H9 (cell line): ENCODE measurements around the gene SERPING1. TPM values are rescaled to one million over a fixed set of nuclear protein-coding genes. Genes with fewer than 3 reads are reported as not detected.

Experiments used
- DNase-seq: peaks from one replicate; pipeline ENCODE4 v3.0.0-alpha.2; 2017
- H2AFZ ChIP-seq: one replicate; pipeline ENCODE4 v1.6.1; 2013; ENCODE audit warnings: mild to moderate bottlenecking, low read length, control low read depth, moderate library complexity
- H2AK5ac ChIP-seq: 2 replicates; pipeline ENCODE4 v1.6.1; 2013; ENCODE audit warnings: low read length, control low read depth, mixed read lengths; ENCODE audit not compliant: insufficient read length
- H2BK120ac ChIP-seq: one replicate; pipeline ENCODE4 v1.6.1; 2013; ENCODE audit warnings: low read depth, mild to moderate bottlenecking, low read length, control low read depth, inconsistent platforms; ENCODE audit not compliant: poor library complexity, severe bottlenecking
- H2BK12ac ChIP-seq: 2 replicates; pipeline ENCODE4 v1.6.1; 2013; ENCODE audit warnings: low read length, control low read depth, mixed read lengths, low read depth; ENCODE audit not compliant: insufficient read length
- H2BK15ac ChIP-seq: 2 replicates; pipeline ENCODE4 v1.6.1; 2013; ENCODE audit warnings: low read depth, low read length, control low read depth
- H2BK20ac ChIP-seq: one replicate; pipeline ENCODE4 v1.6.1; 2013; ENCODE audit warnings: low read depth, mild to moderate bottlenecking, low read length, control low read depth, inconsistent platforms; ENCODE audit not compliant: poor library complexity, severe bottlenecking
- H2BK5ac ChIP-seq: 2 replicates; pipeline ENCODE4 v1.6.1; 2013; ENCODE audit warnings: low read length, control low read depth, mixed read lengths; ENCODE audit not compliant: insufficient read length
- H3K14ac ChIP-seq: 2 replicates; pipeline ENCODE4 v1.6.1; 2013; ENCODE audit warnings: low read length, control low read depth; ENCODE audit not compliant: insufficient read depth
- H3K18ac ChIP-seq: 2 replicates; pipeline ENCODE4 v1.6.1; 2013; ENCODE audit warnings: low read depth, mild to moderate bottlenecking, mixed read lengths, low read length, control low read depth; ENCODE audit not compliant: insufficient read length
- H3K23ac ChIP-seq: 2 replicates; pipeline ENCODE4 v1.6.1; 2013; ENCODE audit warnings: low read length, control low read depth, mixed read lengths, low read depth; ENCODE audit not compliant: insufficient read length
- H3K23me2 ChIP-seq: 2 replicates; pipeline ENCODE4 v1.6.1; 2013; ENCODE audit warnings: low read depth, mild to moderate bottlenecking, mixed read lengths, low read length, control low read depth; ENCODE audit not compliant: insufficient read length, poor library complexity, severe bottlenecking
- H3K27ac ChIP-seq: 2 replicates; pipeline ENCODE4 v1.5.1; 2013; ENCODE audit warnings: low read length, control low read depth, mixed read lengths, low read depth; ENCODE audit not compliant: insufficient read length
- H3K27me3 ChIP-seq: 2 replicates; pipeline ENCODE4 v1.6.1; 2013; ENCODE audit warnings: low read length, control low read depth, inconsistent platforms; ENCODE audit not compliant: insufficient read depth
- H3K4ac ChIP-seq: 2 replicates; pipeline ENCODE4 v1.6.1; 2013; ENCODE audit warnings: low read depth, mild to moderate bottlenecking, control low read depth, inconsistent platforms, low read length, moderate library complexity
- H3K4me1 ChIP-seq: 2 replicates; pipeline ENCODE4 v1.6.1; 2013; ENCODE audit warnings: low read length, control low read depth, inconsistent platforms; ENCODE audit not compliant: insufficient read depth
- H3K4me2 ChIP-seq: 2 replicates; pipeline ENCODE4 v1.6.1; 2013; ENCODE audit warnings: low read length, control low read depth, mixed read lengths; ENCODE audit not compliant: insufficient read length, insufficient read depth
- H3K56ac ChIP-seq: 2 replicates; pipeline ENCODE4 v1.6.1; 2013; ENCODE audit warnings: low read depth, mild to moderate bottlenecking, mixed read lengths, low read length, control low read depth; ENCODE audit not compliant: insufficient read length
- H3K79me1 ChIP-seq: 2 replicates; pipeline ENCODE4 v1.6.1; 2013; ENCODE audit warnings: low read depth, mild to moderate bottlenecking, moderate library complexity, low read length, control low read depth, inconsistent platforms; ENCODE audit not compliant: insufficient read depth, poor library complexity, severe bottlenecking
- H3K79me2 ChIP-seq: 2 replicates; pipeline ENCODE4 v1.6.1; 2013; ENCODE audit warnings: low read length, control low read depth, inconsistent platforms; ENCODE audit not compliant: insufficient read depth
- H3K9ac ChIP-seq: 2 replicates; pipeline ENCODE4 v1.6.1; 2013; ENCODE audit warnings: low read length, control low read depth, mixed read lengths; ENCODE audit not compliant: insufficient read length; ENCODE audit errors: extremely low read depth
- H3K9me3 ChIP-seq: one replicate; pipeline ENCODE4 v1.6.1; 2013; ENCODE audit warnings: low read depth, low read length, inconsistent platforms; ENCODE audit not compliant: control insufficient read depth
- H3T11ph ChIP-seq: one replicate; pipeline ENCODE4 v1.6.1; 2013; ENCODE audit warnings: mild to moderate bottlenecking, low read length, control low read depth, inconsistent platforms
- H4K20me1 ChIP-seq: one replicate; pipeline ENCODE4 v1.6.1; 2013; ENCODE audit not compliant: control insufficient read depth, insufficient read length, insufficient read depth
- H4K5ac ChIP-seq: 2 replicates; pipeline ENCODE4 v1.6.1; 2013; ENCODE audit warnings: low read depth, mild to moderate bottlenecking, mixed read lengths, low read length, control low read depth; ENCODE audit not compliant: insufficient read length
- H4K8ac ChIP-seq: replicated peaks from 2 replicates; pipeline ENCODE4 v1.6.1; 2013; ENCODE audit warnings: low read length, control low read depth, mixed read lengths, low read depth; ENCODE audit not compliant: insufficient read length
- H4K91ac ChIP-seq: 2 replicates; pipeline ENCODE4 v1.6.1; 2013; ENCODE audit warnings: low read depth, mild to moderate bottlenecking, moderate library complexity, mixed read lengths, low read length, control low read depth; ENCODE audit not compliant: insufficient read length
- H3K27ac Mint-ChIP-seq, 3 experiments: 2 replicates in 2 of 3; 3 replicates in 1 of 3; pipeline ENCODE4 v1.8.0; 2020 to 2021; ENCODE audit warnings: mixed read lengths in 3 of 3, mild to moderate bottlenecking in 1 of 3, moderate library complexity in 1 of 3
- H3K27me3 Mint-ChIP-seq: 2 replicates; pipeline ENCODE4 v1.8.0; 2021; ENCODE audit warnings: low read depth, mild to moderate bottlenecking, moderate library complexity, mixed read lengths
- H3K36me3 Mint-ChIP-seq, 3 experiments: 2 replicates in 2 of 3; 3 replicates in 1 of 3; pipeline ENCODE4 v1.8.0; 2020 to 2021; ENCODE audit warnings: low read depth in 3 of 3, mixed read lengths in 3 of 3; ENCODE audit not compliant: insufficient read depth in 1 of 3
- H3K4me1 Mint-ChIP-seq, 2 experiments: 2 replicates each; pipeline ENCODE4 v1.8.0; 2020; ENCODE audit warnings: mixed read lengths in 2 of 2
- H3K4me3 Mint-ChIP-seq, 2 experiments: 2 replicates in 1 of 2; 3 replicates in 1 of 2; pipeline ENCODE4 v1.8.0; 2020 to 2021; ENCODE audit warnings: mild to moderate bottlenecking in 2 of 2, mixed read lengths in 2 of 2, moderate library complexity in 1 of 2
- H3K9me3 Mint-ChIP-seq, 2 experiments: 2 replicates in 1 of 2; 3 replicates in 1 of 2; pipeline ENCODE4 v1.8.0; 2020; ENCODE audit warnings: mild to moderate bottlenecking in 2 of 2, mixed read lengths in 2 of 2, moderate library complexity in 1 of 2
- CTCF ChIP-seq: fragments of 200-600 bp; sonication (generic); conservative IDR thresholded peaks from 3 replicates; pipeline ENCODE4 v1.8.0; 2021; ENCODE audit warnings: antibody characterized with exemption, mild to moderate bottlenecking
- WGBS: extraction: QIAGEN DNeasy Blood & Tissue Kit; methylation state at CpG from one replicate; pipeline ENCODE4 v1.1.7; 2013; ENCODE audit warnings: missing lambda C conversion rate, low lambda C conversion rate, mixed read lengths; ENCODE audit not compliant: insufficient read length; ENCODE audit errors: extremely low coverage; 5-methylcytosine and 5-hydroxymethylcytosine counted together
- total RNA-seq: library from RNA; stranded (reverse); gene quantifications from 2 replicates; pipeline ENCODE4 v1.2.1, GENCODE V29; 2021

Gene SERPING1
- total RNA-seq, 1 experiment from 2014 or later: 35.2 TPM

- no peaks in the 10 kb centered on the region for H3K27me3 Mint-ChIP-seq
- Histone ChIP-seq H3K4me2 (no peak overlapping the region), H2AK5ac (no peak overlapping the region), H3K9me3 (no peaks in the 10 kb centered on the region), H3K14ac (no peak overlapping the region), H3K27me3 (no peaks in the 10 kb centered on the region), H3K27ac (no peak overlapping the region), H3K79me2 (no peaks in the 10 kb centered on the region), H4K8ac (no peak overlapping the region), H3K23me2 (peaks cover 8% of the 10 kb centered on the region), H2BK12ac (no peak overlapping the region), H3K18ac (no peak overlapping the region), H3K9ac (no peak overlapping the region), H2BK5ac (no peak overlapping the region), H3K56ac (no peak overlapping the region), H3K4me1 (peaks cover 4% of the 10 kb centered on the region; the same call in 1 of the 2 replicates), H2BK120ac (no peak overlapping the region), H3K23ac (no peak overlapping the region), H3T11ph (no peak overlapping the region), H4K20me1 (no peaks in the 10 kb centered on the region), H3K4ac (no peak overlapping the region), H4K5ac (no peak overlapping the region), H3K79me1 (no peaks in the 10 kb centered on the region), H2BK20ac (no peak overlapping the region), H2AFZ (no peak overlapping the region), H2BK15ac (no peak overlapping the region), H4K91ac (no peak overlapping the region)
- H3K4me3 Mint-ChIP-seq: no peak overlapping the region
- DNase-seq: no peak
- peak overlapping the region in 2 of 3 experiments; percentile 13 to 52; a peak in 2 of 7 replicates for H3K27ac Mint-ChIP-seq
- peaks cover 24 to 37% of the 10 kb centered on the region in 2 experiments for H3K4me1 Mint-ChIP-seq
- no peaks in the 10 kb centered on the region for H3K9me3 Mint-ChIP-seq
- no peak for TF ChIP-seq CTCF
- H3K36me3 Mint-ChIP-seq: peaks cover 15 to 37% (median 21%) of the 10 kb centered on the region in 3 experiments; a peak in 6 of 7 replicates
- no CpG with 5 or more reads among the region's 3 CpGs for WGBS
These were observed 3.8 kb downstream of the SERPING1 start for GRCh38 chr11:57601297-57601696.
